Activated naive CD4-positive, alpha-beta T cell treated with Interleukin-2 at 50 U/mL for 16 hours (primary cell): ENCODE results near the gene TFDP2.
"Not testable (repeated sequence)": the region's sequence is repeated elsewhere in the genome, so short reads cannot be mapped to it uniquely, and the experiment has no call there.

Experiments used
- DNase-seq: peaks from one replicate; pipeline ENCODE4 v3.0.0-alpha.2; 2020

Gene TFDP2

GRCh38 chr3:141955175-141955574 lies 194.2 kb downstream of the TFDP2 start:
- DNase-seq: no peak

GRCh38 chr3:141952611-141953010 lies 196.7 kb downstream of the TFDP2 start:
- no peak for DNase-seq

DNA sequence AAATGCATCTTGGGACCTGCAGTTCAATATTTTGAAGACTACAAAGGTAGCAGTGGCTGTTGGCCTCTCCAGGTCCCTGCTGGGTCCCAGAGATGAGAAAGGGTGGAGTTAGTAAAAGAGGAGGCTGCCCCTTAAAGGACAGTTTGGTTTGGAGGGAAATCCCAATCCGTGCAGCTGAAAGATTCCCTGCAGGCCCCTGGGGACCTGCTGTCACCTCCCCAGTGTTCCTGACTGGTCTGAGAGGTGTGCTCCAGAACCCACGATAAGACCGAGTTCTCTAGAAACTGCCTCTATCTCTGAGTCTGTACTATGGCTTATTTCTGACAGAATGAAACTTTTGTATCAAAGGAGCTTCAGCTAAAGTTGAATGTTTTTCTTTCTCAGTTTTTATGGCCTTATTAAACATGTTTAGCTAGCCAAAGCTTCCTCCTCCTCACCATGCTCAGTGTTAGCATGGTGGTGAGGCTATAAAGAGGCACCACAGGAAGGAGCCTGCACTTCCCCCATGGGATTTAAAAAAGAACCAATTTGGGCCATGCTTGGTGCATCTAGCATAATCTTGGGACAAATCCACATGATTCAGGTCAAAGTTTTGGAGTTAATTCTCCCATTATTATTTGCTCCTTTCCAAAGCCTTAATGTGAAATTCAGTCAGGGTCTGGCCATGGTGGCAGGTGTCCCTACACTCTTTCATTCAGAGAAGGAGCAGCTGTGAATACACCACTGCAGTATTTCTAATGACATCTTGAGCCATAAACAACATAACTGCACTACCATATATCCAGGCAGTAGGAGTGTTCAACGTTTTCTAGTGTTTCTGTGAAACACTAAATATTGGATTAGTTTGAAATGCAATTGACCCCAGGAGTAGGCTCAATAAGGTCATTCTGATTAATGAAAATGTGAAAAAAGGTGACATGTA lies 198.5 kb downstream of the TFDP2 start:
- no peak for DNase-seq

DNA sequence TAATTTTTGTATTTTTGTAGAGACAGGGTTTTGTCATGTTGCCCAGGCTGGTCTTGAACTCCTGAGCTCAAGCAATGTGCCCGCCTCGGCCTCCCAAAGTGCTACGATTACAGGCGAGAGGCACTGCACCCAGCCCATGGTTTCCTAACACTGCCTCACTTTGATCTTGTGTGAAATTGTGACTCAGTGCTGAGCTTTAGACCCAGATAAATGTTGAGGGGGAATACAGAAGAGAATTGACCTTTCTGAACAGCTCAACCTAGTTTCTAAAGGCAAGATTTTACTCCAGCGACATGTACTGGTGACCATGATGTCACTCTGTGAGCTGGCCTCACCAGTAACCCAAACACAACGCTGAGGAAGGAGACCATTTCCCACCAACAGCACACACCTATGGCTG lies 199.4 kb downstream of the TFDP2 start:
- DNase-seq: no peak

GRCh38 chr3:141949399-141949798 lies 199.9 kb downstream of the TFDP2 start:
- no peak for DNase-seq

GRCh38 chr3:141945726-141946485 lies 203.4 kb downstream of the TFDP2 start:
- DNase-seq: no peak

GRCh38 chr3:141942006-141942405 lies 207.3 kb downstream of the TFDP2 start:
- no peak for DNase-seq

DNA sequence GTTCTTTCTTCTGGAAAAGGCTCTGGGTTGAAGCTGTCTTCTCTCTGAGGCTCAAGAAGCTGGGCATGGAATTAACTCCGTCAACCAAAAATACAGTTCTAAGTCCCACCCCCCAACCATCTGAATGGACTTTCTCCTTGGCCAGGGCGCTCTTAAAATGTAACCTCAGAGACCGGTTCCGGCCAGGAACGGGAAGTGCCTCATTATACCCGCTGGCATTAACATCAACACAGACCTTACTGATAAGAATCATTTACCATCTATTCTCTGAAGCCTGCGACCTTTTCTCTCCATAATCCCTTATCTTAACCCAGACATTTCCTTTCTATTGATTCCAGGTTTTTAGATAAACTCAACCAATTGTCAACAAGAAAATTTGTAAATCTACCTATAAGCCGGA lies 208.3 kb downstream of the TFDP2 start:
- DNase-seq: no peak

GRCh38 chr3:141940194-141940776 lies 209.1 kb downstream of the TFDP2 start:
- DNase-seq: peak; percentile 45

GRCh38 chr3:141939759-141940158 lies 209.6 kb downstream of the TFDP2 start:
- no peak for DNase-seq

- no peak for DNase-seq
These were observed 211.3 kb downstream of the TFDP2 start for GRCh38 chr3:141938011-141938500.

DNA sequence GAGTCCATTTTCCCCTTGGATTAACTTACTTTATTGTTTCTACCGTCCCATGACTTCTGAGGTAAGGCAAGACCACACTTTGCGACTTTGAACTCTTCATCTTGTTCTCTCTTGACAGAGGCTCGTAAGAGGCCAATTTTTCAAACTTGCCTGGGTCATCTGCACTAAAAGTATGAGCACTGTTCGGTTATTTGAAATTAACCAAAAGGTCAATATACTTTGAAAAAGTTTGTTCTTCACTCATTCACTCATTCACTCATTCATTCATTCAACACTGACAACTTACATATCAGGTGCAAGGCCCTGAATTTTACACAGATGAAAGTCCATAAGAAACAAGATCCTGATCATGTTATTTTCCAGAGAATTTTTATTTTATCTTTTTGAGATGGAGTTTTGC lies 215.0 kb downstream of the TFDP2 start:
- DNase-seq: no peak

DNA sequence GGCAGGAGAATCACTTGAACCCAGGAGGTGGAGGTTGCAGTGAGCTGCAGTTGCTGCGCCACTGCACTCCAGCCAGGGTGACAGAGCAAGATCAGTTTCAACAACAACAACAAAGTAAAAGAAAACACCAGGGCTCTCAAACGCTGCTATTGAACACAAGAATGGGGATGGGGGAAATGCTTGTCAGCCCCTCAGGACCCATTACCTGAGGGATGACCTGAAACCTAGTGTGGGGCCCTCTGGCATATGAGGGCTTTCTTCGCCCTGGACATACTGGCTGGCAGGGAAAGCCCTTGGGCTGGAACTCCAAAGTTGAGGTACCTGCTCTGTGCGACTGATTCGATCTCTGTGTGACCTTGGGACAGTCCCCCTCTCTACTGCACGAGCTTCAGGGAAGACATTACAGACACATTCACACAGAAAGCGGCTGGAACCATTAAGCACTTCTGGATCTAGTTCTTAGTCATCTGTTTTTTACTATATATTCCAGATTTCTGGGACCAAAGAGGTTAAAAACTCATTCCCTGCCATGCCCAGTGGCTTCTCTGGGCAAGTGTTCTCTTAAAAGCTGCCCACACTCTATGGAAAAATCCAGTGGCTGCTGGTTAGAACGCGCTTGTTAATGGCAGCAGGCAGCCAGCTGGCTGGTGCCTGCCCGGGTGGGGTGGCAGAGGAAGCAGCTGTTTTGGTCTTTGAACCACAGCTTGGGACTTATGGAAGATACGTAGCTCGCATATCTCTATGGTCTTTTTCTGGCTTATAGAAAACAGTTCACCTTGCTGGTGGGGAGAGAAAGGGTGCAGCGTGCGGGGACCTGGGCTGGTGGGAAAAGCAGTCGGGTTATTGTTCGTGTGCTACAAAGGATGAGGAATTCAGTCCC lies 215.7 kb downstream of the TFDP2 start:
- no peak for DNase-seq

- DNase-seq: no peak
These were observed 218.5 kb downstream of the TFDP2 start for GRCh38 chr3:141930801-141931200.

GRCh38 chr3:141929341-141929995 lies 219.9 kb downstream of the TFDP2 start:
- DNase-seq: no peak

GRCh38 chr3:141928631-141929270 lies 220.6 kb downstream of the TFDP2 start:
- no peak for DNase-seq

GRCh38 chr3:141926929-141927328 lies 222.4 kb downstream of the TFDP2 start:
- DNase-seq: no peak

DNA sequence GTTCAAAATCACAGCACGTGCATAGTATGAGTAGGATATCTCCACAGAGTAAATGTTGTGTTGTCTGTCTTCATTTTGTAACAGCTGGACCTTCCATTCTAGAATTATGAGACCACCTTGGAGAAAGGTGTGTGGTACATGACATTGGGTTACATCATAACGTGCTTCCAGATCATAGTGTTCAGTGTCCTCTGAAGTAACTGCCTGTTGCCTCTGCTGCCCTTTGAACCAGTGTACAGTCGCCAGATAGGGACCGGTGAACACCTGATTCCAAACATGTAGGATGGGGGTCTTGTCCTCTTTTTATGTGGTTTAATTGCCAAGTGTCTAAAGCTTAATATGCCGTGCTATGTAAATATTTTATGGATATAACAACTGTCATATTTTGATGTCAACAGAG lies 223.7 kb downstream of the TFDP2 start:
- DNase-seq: not testable (repeated sequence)

DNA sequence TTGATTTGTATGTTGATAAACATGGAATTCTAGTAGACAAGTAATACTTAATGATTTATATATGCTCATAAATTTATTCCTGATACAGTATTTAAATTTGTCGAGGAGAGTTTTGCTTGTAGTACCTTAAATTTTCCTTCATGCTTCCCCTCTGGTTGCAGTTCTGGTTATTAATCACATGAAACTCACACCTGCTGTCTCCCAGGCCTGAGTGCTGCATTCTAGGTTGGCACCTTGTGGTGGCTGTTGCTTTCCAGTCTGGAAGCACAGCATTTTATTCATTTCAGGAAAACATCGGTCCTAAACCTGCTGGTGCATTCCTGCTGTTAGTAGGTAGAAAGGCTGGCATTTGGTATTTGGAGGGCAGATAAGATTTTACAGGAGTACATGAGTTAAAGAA lies 228.0 kb downstream of the TFDP2 start:
- no peak for DNase-seq

DNA sequence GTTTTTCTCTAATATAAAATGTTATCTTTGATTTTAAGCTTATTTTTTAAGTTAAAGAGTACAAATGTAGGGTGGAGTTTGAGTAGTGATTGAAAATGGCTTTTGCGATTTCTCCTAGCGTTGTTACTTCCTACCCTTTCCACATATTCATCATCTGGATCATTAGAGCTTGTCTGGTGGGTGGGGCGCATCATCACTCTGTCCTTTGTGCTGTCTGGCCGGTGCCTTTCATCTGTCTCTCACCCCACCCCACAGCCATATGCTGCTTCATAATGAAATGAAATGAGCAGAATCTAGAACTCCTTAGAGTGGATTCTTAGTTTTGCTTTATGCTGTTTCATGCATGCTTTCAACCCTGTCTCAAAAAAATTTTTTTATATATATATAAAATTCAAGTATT lies 228.6 kb downstream of the TFDP2 start:
- DNase-seq: no peak

DNA sequence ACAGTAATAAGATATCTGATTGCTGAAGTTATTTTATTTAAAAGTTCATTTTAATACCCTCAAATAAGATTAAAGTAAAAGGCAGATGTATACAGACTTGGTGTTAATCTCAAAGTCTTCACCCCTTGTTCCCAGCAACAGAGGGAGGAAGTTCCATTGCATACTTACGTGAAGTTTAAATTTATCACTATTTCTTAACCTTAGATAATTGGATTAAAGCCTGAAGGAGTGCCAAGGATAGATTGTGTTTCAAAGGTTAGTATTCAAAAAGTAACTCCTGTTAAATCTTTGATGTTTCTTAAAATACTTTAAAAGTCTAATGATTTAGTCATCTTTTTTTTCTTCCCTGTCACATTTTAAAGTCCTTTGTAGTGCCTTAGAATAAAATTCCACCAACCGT lies 233.6 kb downstream of the TFDP2 start:
- DNase-seq: no peak
